Uterus (tissue), 2 donors: ENCODE measurements around the gene CCNY.

Experiments used
- POLR2A ChIP-seq, 2 donors: fragments of 450-650 bp; IDR thresholded peaks; one replicate each; pipeline ENCODE4 v1.6.1; 2016; ENCODE audit warnings: antibody characterized with exemption in 2 of 2, mild to moderate bottlenecking in 1 of 2, moderate library complexity in 1 of 2
- TF ChIP-seq, protein P1 (sequence below), 4 experiments: fragments of 200-600 bp in 2 of 4; fragments of 450-650 bp in 2 of 4; sonication (generic) in 2 of 4; IDR thresholded peaks; one replicate each; pipeline ENCODE4 v1.5.1; 2016 to 2019; ENCODE audit warnings: antibody characterized with exemption in 4 of 4, mild to moderate bottlenecking in 2 of 4, moderate library complexity in 1 of 4

DNA sequence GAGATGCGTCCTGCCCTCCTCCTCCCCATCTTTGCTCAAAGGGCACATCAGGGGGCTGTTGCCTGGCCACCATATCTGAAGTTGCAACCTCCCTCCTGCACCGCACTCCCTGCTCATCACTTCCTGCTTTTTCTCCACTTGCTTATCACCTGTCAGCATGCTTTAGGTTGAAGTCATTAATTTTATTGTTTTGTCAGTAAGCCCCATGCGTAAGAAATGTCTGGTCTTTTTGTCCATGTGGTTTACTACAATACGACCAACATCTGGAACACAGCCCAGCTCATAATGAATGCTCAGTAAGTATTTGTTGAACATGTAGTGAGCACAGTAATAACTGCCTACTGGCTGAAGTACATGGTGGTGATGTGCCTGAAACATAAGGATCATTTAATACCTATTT is 197.3 kb downstream of the CCNY start:
- TF ChIP-seq, protein P1, sequence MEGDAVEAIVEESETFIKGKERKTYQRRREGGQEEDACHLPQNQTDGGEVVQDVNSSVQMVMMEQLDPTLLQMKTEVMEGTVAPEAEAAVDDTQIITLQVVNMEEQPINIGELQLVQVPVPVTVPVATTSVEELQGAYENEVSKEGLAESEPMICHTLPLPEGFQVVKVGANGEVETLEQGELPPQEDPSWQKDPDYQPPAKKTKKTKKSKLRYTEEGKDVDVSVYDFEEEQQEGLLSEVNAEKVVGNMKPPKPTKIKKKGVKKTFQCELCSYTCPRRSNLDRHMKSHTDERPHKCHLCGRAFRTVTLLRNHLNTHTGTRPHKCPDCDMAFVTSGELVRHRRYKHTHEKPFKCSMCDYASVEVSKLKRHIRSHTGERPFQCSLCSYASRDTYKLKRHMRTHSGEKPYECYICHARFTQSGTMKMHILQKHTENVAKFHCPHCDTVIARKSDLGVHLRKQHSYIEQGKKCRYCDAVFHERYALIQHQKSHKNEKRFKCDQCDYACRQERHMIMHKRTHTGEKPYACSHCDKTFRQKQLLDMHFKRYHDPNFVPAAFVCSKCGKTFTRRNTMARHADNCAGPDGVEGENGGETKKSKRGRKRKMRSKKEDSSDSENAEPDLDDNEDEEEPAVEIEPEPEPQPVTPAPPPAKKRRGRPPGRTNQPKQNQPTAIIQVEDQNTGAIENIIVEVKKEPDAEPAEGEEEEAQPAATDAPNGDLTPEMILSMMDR (IDR thresholded peaks at IDR 0.05) = no peak
- no peak for TF ChIP-seq POLR2A (IDR thresholded peaks at IDR 0.05)
